ENCODE data around the gene KRTAP13-2.

The KRTAP13-2 gene

GRCh38 chr21:30372139-30372770 lies at the start of gene KRTAP13-2:
Gene KRTAP13-2 (minus strand): TSS chr21:30372271. CDS start chr21:30372213, 58 bp downstream.
- DNase-seq (ENCODE audit: low read depth), result no peak

- DNase-seq (ENCODE audit: low read depth), result no peak
Measured at GRCh38 chr21:30415993-30416392, 43.9 kb upstream of the KRTAP13-2 start.

- DNase-seq (ENCODE audit: low read depth), result peak; percentile 4
Measured at GRCh38 chr21:30408782-30409494, 36.9 kb upstream of the KRTAP13-2 start.

- DNase-seq (ENCODE audit: low read depth), result no peak
Measured at GRCh38 chr21:30395731-30396130, 23.7 kb upstream of the KRTAP13-2 start, which contains the start of gene KRTAP13-1. Gene KRTAP13-1 (plus strand): TSS chr21:30396031. CDS start chr21:30396087, 56 bp downstream.

- DNase-seq (ENCODE audit: low read depth), result no peak
Measured at GRCh38 chr21:30391492-30392025, 19.5 kb upstream of the KRTAP13-2 start.

GRCh38 chr21:30382201-30382600 lies 10.1 kb upstream of the KRTAP13-2 start:
- DNase-seq (ENCODE audit: low read depth), result no peak

- no peak for DNase-seq (ENCODE audit: low read depth)
Measured at GRCh38 chr21:30355906-30356305, 16.2 kb downstream of the KRTAP13-2 start.

- DNase-seq (ENCODE audit: low read depth), result no peak
Measured at GRCh38 chr21:30354308-30355005, 17.6 kb downstream of the KRTAP13-2 start.

- DNase-seq (ENCODE audit: low read depth), result no peak
Measured at GRCh38 chr21:30351534-30351933, 20.5 kb downstream of the KRTAP13-2 start.

- no peak for DNase-seq (ENCODE audit: low read depth)
Measured at GRCh38 chr21:30349572-30349971, 22.5 kb downstream of the KRTAP13-2 start.

- no peak for DNase-seq (ENCODE audit: low read depth)
Measured at GRCh38 chr21:30348506-30348905, 23.6 kb downstream of the KRTAP13-2 start, which contains the start of gene KRTAP23-1. Gene KRTAP23-1 (minus strand): TSS chr21:30348606. CDS start chr21:30348606, 0 bp downstream.

- no peak for DNase-seq (ENCODE audit: low read depth)
Measured at GRCh38 chr21:30345014-30345413, 27.1 kb downstream of the KRTAP13-2 start.

- peak; percentile 5 for DNase-seq (ENCODE audit: low read depth)
Measured at GRCh38 chr21:30340714-30341573, 31.1 kb downstream of the KRTAP13-2 start.

GRCh38 chr21:30338717-30339116 lies 33.4 kb downstream of the KRTAP13-2 start:
- no peak for DNase-seq (ENCODE audit: low read depth)

GRCh38 chr21:30337772-30338171 lies 34.3 kb downstream of the KRTAP13-2 start:
- no peak for DNase-seq (ENCODE audit: low read depth)

GRCh38 chr21:30337276-30337744 lies 34.8 kb downstream of the KRTAP13-2 start, which contains the start of gene KRTAP27-1:
Gene KRTAP27-1 (minus strand): TSS chr21:30337694. CDS start chr21:30337668, 26 bp downstream.
- no peak for DNase-seq (ENCODE audit: low read depth)

GRCh38 chr21:30336596-30336995 lies 35.5 kb downstream of the KRTAP13-2 start:
- no peak for DNase-seq (ENCODE audit: low read depth)

GRCh38 chr21:30333736-30334135 lies 38.3 kb downstream of the KRTAP13-2 start:
- DNase-seq (ENCODE audit: low read depth), result no peak

- no peak for DNase-seq (ENCODE audit: low read depth)
Measured at GRCh38 chr21:30332681-30333080, 39.4 kb downstream of the KRTAP13-2 start.

GRCh38 chr21:30329203-30329875 lies 42.7 kb downstream of the KRTAP13-2 start:
- no peak for DNase-seq (ENCODE audit: low read depth)

- no peak for DNase-seq (ENCODE audit: low read depth)
Measured at GRCh38 chr21:30326390-30326789, 45.7 kb downstream of the KRTAP13-2 start.

Measured in CMK (cell line).